DMS 273 (cell line): ENCODE data around the gene PAXIP1.
A peak's percentile ranks its signal among the peaks of the same experiment; 100 is the strongest.

Experiments
- DNase-seq: peaks from one replicate; lab custom pipeline; 2025; ENCODE audit not compliant: unreplicated experiment; lab: John Stamatoyannopoulos, UW

Gene PAXIP1

DNA sequence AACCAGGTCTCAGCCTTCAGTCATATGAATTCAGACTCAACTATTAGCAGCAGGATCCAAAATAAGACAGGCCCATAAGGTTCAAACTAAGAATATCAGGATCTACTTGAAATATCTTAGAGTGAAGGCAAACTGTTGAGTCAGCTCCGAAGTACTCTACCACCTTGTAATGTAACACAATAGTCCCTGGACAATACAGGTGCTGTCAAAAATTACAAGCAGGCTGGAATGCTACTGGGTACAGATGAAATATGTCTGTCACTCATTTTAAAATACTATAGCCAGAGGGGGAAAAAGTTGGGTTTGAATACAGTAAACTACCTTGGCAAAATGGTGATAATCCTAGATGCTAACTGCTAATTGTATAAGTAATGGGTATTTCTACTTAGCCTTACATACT is 6.8 kb downstream of the PAXIP1 start:
- no peak for DNase-seq

DNA sequence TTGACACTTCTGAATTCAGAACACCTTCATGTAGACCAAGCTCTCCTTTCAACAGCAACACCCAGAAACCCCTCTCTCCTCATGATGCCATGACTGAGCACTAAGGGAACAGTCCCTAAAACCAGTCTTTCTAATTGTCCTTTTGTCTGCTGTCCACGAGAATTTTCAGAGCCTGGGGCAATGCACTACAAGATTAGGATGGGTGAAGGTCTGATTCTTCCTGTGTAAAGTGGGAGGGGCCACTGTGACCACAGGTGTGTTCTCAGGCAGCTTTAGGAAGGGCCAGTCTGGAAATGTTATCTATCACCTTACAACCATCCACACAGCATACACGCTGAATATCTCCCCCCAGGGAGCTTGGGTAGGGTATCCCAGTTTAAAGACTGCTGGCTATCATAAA is 7.9 kb downstream of the PAXIP1 start:
- no peak for DNase-seq

DNA sequence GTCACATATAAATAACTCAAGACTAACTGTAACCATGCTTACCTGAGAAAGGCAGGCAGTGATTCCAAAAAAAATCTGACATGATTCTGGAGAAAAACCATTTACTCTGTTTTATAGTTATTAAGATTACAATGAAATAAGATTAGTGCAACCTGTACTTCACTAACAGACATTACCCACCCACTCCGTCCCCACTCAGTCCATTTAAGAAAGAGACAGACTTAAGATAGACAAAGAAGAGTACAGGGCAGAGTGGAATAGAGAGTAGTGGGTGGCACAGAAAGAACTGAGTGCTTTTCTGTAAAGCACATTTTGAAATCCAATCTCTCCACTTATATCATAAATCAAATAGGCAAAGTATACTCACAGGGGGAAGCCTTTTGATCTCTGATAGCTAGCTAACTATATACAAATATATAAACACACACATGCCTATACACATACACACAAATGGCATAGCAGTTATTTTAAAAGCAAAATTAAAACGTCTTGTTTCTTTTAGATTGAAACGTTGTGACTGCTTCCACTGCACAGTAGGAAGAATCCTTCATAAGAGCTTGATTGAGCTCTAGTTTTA is 11.9 kb downstream of the PAXIP1 start:
- no peak for DNase-seq

DNA sequence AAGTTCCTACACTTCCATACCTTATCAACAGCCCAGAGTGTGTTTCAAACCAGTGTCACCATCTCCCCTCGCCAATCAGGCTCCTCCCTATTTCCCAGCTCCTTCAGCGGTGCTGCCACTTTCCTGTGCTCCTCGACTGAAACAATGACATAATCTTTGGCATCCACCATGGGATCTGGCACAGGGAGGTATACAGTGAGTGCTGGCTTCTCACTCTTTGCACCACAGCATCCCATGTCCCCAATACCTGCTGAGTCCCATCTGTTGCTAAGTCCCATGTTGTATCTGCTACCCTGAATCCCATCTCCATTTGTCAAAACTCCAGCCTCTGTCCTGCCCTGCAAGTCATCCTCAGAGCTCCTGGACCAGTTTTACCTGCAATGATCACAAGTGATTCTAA is 15.4 kb downstream of the PAXIP1 start:
- DNase-seq = no peak

DNA sequence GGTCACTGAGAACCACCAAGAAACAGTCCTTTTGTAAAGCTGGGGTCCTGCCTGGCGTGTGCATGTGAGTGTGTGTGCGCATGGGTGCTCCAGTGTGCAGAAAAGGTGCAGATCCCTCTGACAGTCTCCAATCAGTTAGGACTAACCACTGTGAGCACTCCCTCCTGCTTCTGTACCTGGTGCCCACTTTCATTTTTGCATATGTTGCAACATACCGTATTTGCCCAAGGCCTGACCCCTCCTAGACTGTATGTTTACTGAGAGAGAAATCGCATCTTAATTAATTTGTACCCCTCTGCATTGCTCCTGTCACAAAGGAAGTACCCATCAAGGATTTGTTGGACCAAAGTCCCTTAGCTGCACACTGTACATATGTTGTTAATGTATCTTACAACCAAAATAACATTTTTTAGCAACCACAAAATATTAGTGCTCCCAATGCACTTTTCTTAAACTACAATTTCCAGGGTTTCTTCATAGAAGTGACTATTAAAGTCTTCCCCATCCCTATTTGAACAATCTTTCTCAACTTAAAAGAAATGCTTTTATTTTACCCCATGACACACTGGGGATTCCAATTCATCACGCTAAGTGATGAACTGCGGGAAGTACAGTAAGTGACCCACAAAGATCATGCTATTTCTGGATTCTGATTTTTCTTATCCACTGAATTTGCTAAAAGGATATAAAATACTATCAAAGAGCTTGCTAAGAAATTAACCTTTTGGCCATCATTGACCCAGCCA is 16.6 kb downstream of the PAXIP1 start:
- no peak for DNase-seq

DNA sequence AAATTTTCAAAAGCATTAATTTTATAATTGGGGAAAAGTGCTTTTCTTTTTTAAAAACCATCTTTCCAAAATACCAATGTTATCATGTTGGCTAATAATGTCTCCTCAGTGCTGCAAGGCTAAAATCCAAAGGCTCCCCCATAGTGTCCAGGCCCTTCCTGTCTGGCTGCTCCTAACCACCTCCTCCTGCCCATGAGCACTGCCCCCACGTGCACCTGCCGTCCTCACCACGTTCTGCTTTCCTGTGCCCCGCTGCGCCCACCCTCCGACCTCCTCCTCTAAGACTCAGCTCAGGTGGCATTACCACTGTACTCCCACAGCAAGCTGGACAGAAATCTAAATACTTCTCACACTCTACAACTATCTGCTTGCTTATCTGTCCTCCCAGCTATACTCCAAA is 17.7 kb downstream of the PAXIP1 start:
- DNase-seq = no peak

DNA sequence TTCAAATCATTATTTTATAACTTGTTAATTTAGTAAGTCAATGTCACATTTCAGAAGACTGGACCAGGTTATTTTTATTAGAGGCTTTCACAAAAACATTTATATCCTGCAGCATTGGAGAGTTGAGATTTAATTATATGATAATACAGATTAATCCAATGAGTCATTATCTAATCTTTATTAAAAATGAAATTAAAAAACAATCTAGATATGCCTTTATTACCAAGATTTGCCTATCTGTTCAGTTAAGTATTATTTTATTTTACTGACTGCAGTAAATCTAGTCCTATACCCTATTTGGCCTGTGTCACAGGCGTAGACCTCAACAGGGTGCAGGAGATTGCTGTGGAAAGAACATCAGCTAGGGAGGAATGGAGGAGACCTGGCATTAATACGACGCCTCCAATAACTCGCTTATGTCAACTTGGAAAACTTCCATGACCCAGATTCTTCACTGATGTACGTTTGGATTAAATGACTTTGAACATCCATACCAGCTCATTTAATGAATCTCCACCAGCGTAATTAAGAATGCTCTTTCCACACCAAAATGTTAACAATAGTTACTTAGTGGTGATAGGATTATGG is 18.2 kb downstream of the PAXIP1 start:
- no peak for DNase-seq

DNA sequence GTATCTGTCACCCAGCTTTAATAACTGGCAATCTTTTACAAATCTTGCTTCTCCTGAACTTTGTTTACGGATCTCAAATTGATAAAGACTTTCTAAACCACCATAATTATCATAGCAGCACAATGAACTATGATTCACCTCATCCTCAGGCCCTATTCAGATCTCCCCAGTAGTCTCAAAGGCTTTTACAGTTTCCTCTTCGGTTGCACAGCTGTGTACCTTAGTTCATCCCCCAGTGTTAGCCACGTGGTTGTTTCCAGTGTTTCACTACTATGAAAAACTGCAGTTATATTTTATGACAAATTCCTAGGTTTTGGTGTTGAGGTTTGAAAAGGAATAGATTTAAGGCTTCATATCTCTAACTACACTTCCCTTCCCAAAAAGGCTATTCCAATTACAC is 24.9 kb downstream of the PAXIP1 start:
- DNase-seq = no peak

DNA sequence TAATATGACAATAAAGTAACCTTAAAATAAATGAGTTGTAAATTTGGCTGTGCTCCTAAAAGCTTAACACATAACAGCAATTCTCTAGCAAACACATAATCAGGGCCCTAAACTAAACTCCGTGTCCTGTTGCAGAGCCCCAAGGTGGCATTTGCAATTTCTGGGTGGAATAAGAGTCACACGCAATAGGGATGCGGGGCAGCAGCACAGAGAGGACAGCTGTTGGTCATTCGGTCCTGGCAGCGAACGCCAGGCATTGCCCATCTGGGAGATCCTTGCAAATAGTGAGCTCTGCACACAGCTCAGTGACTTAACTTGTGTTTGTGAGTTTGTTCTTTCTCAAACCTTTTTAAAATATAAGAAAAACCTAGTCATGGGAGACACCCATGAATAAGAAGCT is 25.7 kb downstream of the PAXIP1 start:
- no peak for DNase-seq

DNA sequence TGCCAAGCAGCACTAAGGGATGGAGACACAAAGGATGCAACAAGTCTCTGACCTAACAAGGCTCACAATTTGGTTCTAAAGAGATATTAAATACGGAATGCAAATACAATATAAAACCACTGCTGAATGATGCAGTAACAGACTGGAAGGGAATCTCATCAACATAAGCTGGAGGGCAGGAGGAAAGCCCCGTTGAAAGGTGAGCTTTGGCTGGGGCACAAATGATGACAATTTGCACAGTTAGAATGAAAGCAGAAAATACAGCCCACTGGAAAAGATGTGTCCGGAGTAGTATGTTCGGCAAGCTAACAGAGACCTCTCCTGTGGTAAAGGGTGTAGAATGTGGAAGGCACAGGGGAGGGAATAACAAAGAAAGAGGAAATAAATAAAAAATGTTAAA is 26.1 kb downstream of the PAXIP1 start:
- no peak for DNase-seq

DNA sequence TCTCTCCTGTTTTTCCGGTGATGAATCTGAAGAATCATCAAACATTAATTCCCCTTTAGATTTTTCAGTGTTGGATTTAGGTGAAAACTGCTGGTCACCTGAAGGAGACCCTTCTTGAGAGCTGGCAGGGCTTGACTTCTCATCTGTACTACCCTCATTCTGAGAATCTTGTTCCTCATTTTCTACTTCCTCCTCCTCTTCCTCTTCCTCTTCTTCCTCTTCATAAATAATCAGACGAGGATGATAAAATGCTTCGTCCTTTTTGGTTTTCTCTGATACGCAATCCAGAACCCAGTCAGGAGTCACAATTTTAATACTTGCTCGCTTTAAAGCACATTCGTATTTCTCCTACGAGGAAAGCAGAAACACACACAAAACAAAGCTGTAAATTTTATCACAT is 26.9 kb downstream of the PAXIP1 start:
- DNase-seq = no peak

DNA sequence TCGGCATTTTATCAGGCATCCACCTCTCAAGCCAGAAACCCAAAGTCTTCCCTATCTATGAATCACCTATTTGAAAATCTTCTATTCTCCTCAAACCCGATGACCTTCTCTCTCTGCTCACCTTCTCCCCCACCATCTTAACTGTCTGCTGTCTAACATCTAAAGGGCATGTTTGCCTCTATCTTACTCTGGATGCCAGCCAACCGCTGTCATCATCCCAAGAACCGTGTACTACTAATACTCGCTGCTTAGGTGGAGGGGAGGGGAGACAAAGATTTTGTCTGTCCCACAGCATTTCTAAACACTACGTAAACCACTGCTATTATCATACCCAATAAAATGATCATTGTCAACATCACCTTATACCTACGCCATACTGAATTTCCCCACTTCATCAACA is 29.5 kb downstream of the PAXIP1 start:
- DNase-seq = no peak

DNA sequence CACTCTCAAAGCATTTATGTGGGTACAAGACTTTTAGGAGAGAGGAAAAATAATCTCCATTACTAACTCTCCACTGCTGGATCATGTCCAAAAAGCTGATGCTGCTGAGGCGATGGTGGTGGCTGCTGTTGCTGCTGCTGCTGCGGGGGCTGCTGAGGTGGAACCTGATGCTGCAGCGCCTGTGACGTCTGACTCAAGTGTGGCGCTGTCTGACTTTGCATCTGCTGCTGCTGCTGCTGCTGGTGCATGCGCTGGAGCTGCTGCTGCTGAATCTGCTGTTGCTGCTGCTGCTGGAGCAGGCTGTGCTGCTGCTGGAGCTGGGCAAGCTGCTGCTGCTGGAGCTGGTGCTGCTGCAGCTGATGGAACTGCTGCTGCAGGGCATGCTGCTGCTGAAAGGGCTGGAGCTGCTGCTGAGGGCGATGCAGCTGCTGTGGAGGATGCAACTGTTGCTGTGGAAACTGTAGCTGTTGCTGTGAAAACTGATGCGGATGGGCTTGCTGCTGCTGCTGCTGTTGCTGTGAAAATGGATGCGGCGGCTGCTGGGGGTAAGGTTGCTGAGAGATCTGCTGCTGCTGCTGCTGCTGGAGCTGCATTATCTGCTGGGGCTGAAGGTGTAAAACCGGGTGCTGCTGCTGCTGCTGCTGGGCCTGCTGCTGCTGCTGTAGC is 34.5 kb downstream of the PAXIP1 start:
- DNase-seq = peak; percentile 10

DNA sequence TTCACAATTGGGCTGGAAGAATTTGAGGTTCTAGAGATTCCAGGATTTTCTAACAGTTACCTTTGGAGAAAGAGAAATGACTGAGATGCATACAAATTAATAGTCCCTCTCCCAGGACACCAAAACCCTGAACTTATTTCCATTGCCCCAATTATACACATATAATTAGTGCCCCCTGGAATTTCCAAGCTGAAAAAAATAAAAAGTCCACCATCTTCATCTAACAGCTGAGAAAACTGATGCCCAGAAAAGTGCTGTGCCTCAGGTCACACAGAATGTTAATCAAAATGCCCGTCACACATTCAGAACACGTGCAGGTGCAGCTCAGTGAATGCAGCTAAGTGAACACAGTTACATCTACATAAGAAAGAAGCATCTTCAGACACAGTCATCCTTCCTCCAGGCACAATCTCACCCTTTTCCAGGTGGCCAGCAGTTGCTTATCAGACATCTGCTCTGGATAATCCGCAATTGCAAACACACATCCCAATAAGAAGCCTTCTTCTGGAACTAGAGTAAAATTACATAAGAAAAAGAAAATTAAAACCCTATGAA is 35.4 kb downstream of the PAXIP1 start:
- no peak for DNase-seq

DNA sequence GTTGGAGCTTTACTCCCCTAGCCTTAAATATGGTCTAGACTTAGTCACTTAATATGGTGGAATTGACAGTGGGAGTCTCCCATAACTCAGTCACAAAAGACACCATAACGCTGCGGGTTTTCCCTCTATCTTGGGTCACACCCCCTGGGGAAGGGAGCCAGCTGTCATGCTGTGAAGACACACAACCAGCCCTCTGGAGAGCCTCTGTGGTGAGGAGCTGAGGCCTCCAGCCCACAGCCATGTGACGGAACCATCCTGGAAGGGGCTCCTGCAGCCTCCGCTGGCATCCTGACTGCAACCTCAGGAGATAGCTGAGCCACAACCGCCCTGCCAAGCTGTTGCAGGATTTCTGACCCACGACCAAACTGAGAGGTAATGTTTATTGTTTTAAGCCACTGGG is 37.9 kb downstream of the PAXIP1 start:
- no peak for DNase-seq

DNA sequence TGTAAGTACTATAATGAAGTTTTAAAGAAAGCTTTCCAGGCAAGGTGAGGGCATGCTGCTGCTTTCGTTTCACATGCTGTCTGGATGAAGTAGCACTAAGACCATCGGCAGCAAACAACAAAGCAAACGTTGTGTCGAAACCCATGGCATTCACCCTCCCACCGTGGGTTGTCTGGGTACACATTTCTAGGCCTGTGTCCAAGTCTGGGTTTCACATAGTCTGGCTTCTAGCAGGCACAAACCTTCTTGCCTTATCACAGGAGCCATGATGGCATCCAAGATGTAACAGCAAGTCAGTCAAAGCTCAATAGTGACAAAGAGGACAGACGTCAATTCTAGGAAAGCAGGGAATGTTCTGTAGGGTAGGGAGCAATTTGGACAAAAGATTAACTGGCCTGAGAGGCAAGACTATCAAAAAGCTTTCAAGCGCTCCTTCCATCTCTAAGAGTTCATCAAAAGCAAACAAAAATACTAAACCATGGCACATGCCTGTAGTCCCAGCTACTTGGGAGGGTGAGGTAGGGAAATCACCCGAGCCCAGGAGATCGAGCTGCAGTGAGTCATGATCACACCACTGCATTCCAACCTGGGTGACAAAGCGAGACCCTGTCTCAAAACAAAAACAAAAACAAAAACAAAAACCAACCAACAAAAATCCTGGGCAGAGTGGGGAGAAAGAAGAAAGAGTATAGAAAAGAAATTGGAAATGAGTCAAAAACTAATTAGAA is 42.7 kb downstream of the PAXIP1 start:
- no peak for DNase-seq

DNA sequence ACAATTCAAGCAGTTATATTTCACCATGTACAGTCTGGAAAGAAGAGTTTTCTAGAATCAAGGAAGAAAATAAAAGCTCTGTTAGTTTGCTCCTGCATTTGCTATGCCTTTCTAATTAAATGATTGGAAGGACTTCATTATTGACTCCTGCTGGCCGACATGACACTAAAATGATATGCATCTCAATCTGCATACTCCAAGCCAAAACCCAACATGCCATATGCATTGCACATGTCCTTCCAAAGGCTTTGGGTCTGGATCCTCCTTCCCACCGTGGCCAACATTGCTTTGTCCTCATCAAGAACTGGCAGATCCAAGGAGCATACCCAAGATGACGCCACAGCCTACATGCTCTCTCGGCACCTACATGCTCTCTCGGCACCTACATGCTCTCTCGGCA is 46.5 kb downstream of the PAXIP1 start:
- no peak for DNase-seq

DNA sequence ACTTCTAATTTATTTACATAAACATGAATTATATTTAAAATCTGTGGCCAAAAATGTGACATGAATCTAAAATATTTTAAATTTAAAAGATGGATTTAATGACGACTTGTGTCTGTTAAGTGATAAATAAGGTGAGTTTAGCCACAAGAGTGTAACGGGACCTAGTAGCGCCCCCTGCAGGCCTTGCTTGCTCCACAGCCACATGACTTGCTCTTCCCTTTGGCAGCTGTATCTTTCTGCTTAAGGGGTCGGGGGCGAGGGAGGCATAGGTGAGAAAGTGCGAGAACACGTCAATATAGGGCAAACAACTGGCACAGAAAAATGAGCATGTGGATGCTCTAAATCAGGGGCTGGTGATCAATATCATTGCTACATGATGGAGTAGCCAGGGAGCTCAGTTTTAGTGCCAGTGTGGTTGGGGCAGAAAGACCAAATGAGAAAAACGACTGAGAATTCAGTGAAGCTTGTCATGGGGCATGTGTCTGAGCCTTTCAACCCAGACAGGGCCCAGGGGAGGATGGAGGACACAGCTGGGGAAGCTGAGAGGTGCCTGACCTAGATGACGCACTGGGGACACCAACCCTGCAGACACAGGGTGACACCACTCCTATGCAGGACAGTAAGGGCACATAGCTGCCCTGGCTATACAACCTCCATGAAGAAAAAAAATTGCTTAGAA is 49.8 kb downstream of the PAXIP1 start:
- peak; percentile 79 for DNase-seq

DNA sequence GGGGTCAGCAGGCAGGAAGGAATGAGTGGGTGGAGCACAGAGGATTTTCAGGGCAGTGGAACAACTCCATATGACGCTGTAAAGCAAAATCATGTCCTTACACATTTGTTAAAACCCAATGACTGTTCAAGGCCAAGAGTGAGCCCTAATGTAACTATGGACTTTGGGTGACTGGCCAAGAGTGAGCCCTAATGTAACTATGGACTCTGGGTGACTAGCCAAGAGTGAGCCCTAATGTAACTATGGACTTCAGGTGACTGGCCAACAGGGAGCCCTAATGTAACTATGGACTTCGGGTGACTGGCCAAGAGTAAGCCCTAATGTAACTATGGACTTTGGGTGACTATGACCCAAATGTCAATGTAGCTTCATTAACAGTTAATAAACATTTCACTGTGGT is 52.0 kb downstream of the PAXIP1 start:
- DNase-seq = no peak

DNA sequence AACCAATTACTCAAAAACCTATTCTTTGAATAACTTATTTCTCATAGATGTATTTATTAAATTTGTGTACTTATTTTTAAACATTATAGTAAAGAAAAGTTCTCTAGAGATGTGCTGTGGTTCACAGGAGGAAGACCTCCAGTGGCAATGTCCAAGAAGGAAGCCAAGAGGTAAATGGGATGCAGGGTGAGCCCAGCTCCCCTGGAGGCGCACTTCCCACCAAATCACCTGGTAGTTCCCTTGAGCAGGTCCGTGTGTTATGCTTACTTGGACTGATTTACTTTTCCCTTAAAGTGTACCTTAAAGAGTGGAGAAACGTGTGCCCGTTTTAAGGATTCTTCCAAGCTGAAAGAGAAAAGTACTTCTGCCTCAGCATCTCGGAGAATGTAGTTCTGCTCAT is 55.3 kb downstream of the PAXIP1 start:
- peak; percentile 15 for DNase-seq

DNA sequence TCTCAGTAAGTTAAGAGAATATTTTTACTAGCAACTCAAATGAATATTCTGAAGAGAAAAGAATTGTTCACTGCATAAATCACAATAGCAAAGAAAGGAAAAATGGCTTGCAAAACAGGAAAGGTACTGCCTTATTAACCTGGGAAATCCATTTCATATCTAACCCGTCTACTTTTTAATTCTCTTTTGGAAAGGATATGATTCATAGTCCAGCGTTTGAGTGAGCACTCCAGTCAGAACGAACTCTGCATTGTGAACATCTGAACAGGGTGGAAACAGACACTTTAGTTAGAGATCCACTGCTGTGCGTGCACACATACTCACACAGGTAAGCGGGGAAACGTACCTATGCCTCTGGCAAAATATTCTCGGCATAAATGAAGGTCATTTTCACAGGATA is 56.8 kb downstream of the PAXIP1 start:
- DNase-seq = no peak
